Measurements from ENCODE around the gene ZNF681. TPM values are rescaled to one million over a fixed set of nuclear protein-coding genes. Genes with fewer than 3 reads are reported as not detected.

Gene ZNF681
- total RNA-seq, 4 donors from 2014 or later = 0.65 to 1.1 (median 0.91) TPM

GRCh38 chr19:23770672-23771250, 12.1 kb upstream of the ZNF681 start:
- no peak for DNase-seq (ENCODE audit: extremely low spot score)
- 100% methylated on average over 1 of the region's 1 CpG for WGBS
- Histone ChIP-seq H3K27me3 (no peaks in the 10 kb centered on the region), H3K27ac (replicated peaks in 1 of 4) (no peak overlapping the region), H3K4me1 (no peaks in the 10 kb centered on the region), H3K4me3 (no peak overlapping the region), H3K36me3 (no peaks in the 10 kb centered on the region), H3K9me3 (no peaks in the 10 kb centered on the region)
- intact Hi-C loops (cut with DNase I) = no loop called here
- TF ChIP-seq POLR2AphosphoS5 (IDR thresholded peaks at IDR 0.05) (no peak), EP300 (IDR thresholded peaks at IDR 0.05) (no peak), POLR2A (IDR thresholded peaks at IDR 0.05; ENCODE audit: low read depth) (no peak), CTCF (IDR thresholded peaks at IDR 0.05) (no peak)

GRCh38 chr19:23769691-23770468, 11.2 kb upstream of the ZNF681 start:
- no peaks in the 10 kb centered on the region for H3K36me3 ChIP-seq
- H3K4me3 ChIP-seq = no peak overlapping the region
- no peak for TF ChIP-seq CTCF (IDR thresholded peaks at IDR 0.05)
- no peak for TF ChIP-seq EP300 (IDR thresholded peaks at IDR 0.05)
- TF ChIP-seq POLR2AphosphoS5 (IDR thresholded peaks at IDR 0.05) = no peak
- no peak for TF ChIP-seq POLR2A (IDR thresholded peaks at IDR 0.05; ENCODE audit: low read depth)
- H3K4me1 ChIP-seq = no peaks in the 10 kb centered on the region
- H3K27ac ChIP-seq (replicated peaks in 1 of 4) = no peak overlapping the region
- WGBS = 97% methylated on average over 3 of the region's 3 CpGs
- no peaks in the 10 kb centered on the region for H3K9me3 ChIP-seq
- intact Hi-C loops (cut with DNase I) = no loop called here
- no peaks in the 10 kb centered on the region for H3K27me3 ChIP-seq
- no peak for DNase-seq (ENCODE audit: extremely low spot score)

GRCh38 chr19:23766951-23767350, 8.3 kb upstream of the ZNF681 start:
- Histone ChIP-seq H3K27ac (replicated peaks in 1 of 4) (no peak overlapping the region), H3K36me3 (no peaks in the 10 kb centered on the region), H3K9me3 (no peaks in the 10 kb centered on the region), H3K4me3 (no peak overlapping the region), H3K4me1 (peaks cover 9 to 16% (median 15%) of the 10 kb centered on the region in 4 donors), H3K27me3 (no peaks in the 10 kb centered on the region)
- DNase-seq (ENCODE audit: extremely low spot score) = no peak
- 90% methylated on average over 13 of the region's 13 CpGs for WGBS
- intact Hi-C loops (cut with DNase I) = no loop called here
- TF ChIP-seq EP300 (IDR thresholded peaks at IDR 0.05) = no peak
- TF ChIP-seq POLR2AphosphoS5 (IDR thresholded peaks at IDR 0.05) = no peak
- no peak for TF ChIP-seq CTCF (IDR thresholded peaks at IDR 0.05)
- no peak for TF ChIP-seq POLR2A (IDR thresholded peaks at IDR 0.05; ENCODE audit: low read depth)

GRCh38 chr19:23764781-23765180, 6.1 kb upstream of the ZNF681 start:
- Histone ChIP-seq H3K4me1 (peaks cover 9 to 16% (median 15%) of the 10 kb centered on the region in 4 donors), H3K4me3 (no peak overlapping the region), H3K36me3 (no peaks in the 10 kb centered on the region), H3K9me3 (no peaks in the 10 kb centered on the region), H3K27me3 (no peaks in the 10 kb centered on the region), H3K27ac (replicated peaks in 1 of 4) (no peak overlapping the region)
- TF ChIP-seq POLR2AphosphoS5 (IDR thresholded peaks at IDR 0.05) = no peak
- TF ChIP-seq CTCF (IDR thresholded peaks at IDR 0.05) = no peak
- no peak for TF ChIP-seq EP300 (IDR thresholded peaks at IDR 0.05)
- 74% methylated on average over 3 of the region's 3 CpGs for WGBS
- DNase-seq (ENCODE audit: extremely low spot score) = no peak
- intact Hi-C loops (cut with DNase I) = no loop called here
